ENCODE measurements around the gene PRKCD. TPM values are rescaled to one million over a fixed set of nuclear protein-coding genes. Genes with fewer than 3 reads are reported as not detected.

Gene PRKCD
- total and polyA plus RNA-seq, 9 of the 15 experiments (the other 6 are each of a cell fraction or from before 2014, with no cell fraction given), result 2.5 to 19.5 (median 6.1) TPM

DNA sequence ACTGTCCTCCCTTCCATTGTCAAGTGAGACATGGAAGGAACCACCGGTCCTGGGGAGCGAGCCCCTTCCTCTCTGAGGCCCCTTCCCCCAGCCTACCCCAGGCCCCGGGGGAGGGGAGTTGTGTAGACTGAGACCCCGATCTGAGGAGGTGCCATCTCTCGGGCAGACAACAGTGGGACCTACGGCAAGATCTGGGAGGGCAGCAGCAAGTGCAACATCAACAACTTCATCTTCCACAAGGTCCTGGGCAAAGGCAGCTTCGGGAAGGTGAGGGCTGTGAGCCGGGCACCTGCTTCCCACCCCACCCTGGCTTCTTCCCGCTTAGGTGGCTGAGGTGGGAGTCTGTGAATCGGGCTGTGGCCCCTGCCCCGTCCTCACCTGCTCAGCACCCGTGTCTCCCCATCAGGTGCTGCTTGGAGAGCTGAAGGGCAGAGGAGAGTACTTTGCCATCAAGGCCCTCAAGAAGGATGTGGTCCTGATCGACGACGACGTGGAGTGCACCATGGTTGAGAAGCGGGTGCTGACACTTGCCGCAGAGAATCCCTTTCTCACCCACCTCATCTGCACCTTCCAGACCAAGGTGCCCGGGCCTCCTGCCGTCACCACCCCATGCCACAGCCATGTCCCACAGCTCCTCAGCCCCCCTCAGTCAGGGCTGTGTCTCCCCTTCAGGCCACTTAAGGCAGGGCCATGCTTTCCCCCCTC, 24.9 kb downstream of the PRKCD start (continued):
- no peak for TF ChIP-seq SIRT6 (IDR thresholded peaks at IDR 0.05; ENCODE audit: low read depth, low read length)
- TF ChIP-seq ZBTB17 (CRISPR knock-in tag; IDR thresholded peaks at IDR 0.05), result no peak
- TF ChIP-seq GTF2A2 (tag; IDR thresholded peaks at IDR 0.05), result no peak
- TF ChIP-seq ZNF778 (CRISPR knock-in tag; IDR thresholded peaks at IDR 0.05), result no peak
- TF ChIP-seq, protein P1, sequence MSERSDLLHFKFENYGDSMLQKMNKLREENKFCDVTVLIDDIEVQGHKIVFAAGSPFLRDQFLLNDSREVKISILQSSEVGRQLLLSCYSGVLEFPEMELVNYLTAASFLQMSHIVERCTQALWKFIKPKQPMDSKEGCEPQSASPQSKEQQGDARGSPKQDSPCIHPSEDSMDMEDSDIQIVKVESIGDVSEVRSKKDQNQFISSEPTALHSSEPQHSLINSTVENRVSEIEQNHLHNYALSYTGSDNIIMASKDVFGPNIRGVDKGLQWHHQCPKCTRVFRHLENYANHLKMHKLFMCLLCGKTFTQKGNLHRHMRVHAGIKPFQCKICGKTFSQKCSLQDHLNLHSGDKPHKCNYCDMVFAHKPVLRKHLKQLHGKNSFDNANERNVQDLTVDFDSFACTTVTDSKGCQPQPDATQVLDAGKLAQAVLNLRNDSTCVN (CRISPR knock-in tag; IDR thresholded peaks at IDR 0.05), result no peak
- no peak for TF ChIP-seq NRF1 (conservative IDR thresholded peaks at IDR 0.05 in 1 of 2, IDR thresholded peaks at IDR 0.05 in 1 of 2)
- no peak for TF ChIP-seq KAT7 (CRISPR knock-in tag; IDR thresholded peaks at IDR 0.05; ENCODE audit: borderline replicate concordance)
- no peak for TF ChIP-seq ZNF197 (CRISPR knock-in tag; IDR thresholded peaks at IDR 0.05; ENCODE audit: low read depth)
- no peak for TF ChIP-seq ZBED1 (IDR thresholded peaks at IDR 0.05)

DNA sequence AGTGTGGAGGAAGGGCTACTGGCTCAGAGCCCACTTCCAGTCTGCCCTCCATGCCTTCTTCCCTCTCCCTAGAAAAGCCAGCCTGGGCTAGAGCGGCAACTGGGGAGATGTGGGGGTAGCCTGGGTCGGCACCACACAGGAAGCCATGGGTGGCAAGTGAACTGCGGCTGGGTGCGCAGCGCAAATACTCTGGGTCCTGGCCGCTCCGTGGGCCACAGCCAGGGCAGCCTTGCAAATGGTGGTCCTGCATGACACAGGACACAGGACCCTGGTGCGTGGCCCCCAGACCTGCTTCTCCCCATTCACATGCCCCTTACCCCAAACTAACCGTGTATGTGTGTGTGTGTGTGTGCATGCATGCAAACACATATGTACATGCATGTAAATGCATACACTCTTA, 25.7 kb downstream of the PRKCD start:
- H3K4me3 ChIP-seq, result no peak overlapping the region
- WGBS (ENCODE audit: insufficient coverage, low coverage, missing lambda C conversion rate), result 88% methylated on average over 9 of the region's 9 CpGs

More for the DNA sequence above, 25.7 kb downstream of the PRKCD start:
- Histone ChIP-seq H3K9me3 (replicated peaks; ENCODE audit: control insufficient read depth, insufficient read depth, low read depth, low read length) (no peaks in the 10 kb centered on the region), H3K36me3 (ENCODE audit: control insufficient read depth, insufficient read depth, low read length) (peaks cover 14% of the 10 kb centered on the region; the same call in 2 of the 3 replicates), H3K79me2 (ENCODE audit: control insufficient read depth, insufficient read depth, low read length) (no peaks in the 10 kb centered on the region), H3K27ac (ENCODE audit: extremely low read depth, low read depth, low read length) (no peak overlapping the region), H2AFZ (ENCODE audit: low read depth, low read length) (no peak overlapping the region), H3K9me1 (ENCODE audit: control insufficient read depth, insufficient read depth, low read length) (no peaks in the 10 kb centered on the region), H3K4me2 (ENCODE audit: insufficient read depth, low read length) (no peak overlapping the region), H3K9ac (ENCODE audit: insufficient read depth in 1 of 2, low read depth in 2 of 2, low read length in 2 of 2) (no peak overlapping the region), H3K27me3 (ENCODE audit: control insufficient read depth in 2 of 2, insufficient read depth in 2 of 2, low read length in 2 of 2) (no peaks in the 10 kb centered on the region), H4K20me1 (replicated peaks; ENCODE audit: control insufficient read depth, insufficient read depth, low read length) (no peaks in the 10 kb centered on the region), H3K4me1 (replicated peaks in 1 of 2; ENCODE audit: control insufficient read depth in 2 of 2, insufficient read depth in 2 of 2, low read length in 2 of 2) (no peaks in the 10 kb centered on the region; a peak in 1 of 5 replicates)
- no TSS peak for BruUV-seq (replicated peaks)
- TF ChIP-seq SP2 (IDR thresholded peaks at IDR 0.05; ENCODE audit: extremely low read depth, low read depth, low read length, poor library complexity, severe bottlenecking) (no peak), PRPF4 (IDR thresholded peaks at IDR 0.05; ENCODE audit: insufficient read depth, low read depth, low read length, poor library complexity, severe bottlenecking) (no peak), ZSCAN32 (CRISPR knock-in tag; IDR thresholded peaks at IDR 0.05) (no peak), MXD1 (CRISPR knock-in tag; IDR thresholded peaks at IDR 0.05; ENCODE audit: borderline replicate concordance, poor library complexity, severe bottlenecking) (no peak), ZNF274 (IDR thresholded peaks at IDR 0.05; ENCODE audit: borderline replicate concordance, low read depth, low read length) (no peak)
- TF ChIP-seq, protein P2, sequence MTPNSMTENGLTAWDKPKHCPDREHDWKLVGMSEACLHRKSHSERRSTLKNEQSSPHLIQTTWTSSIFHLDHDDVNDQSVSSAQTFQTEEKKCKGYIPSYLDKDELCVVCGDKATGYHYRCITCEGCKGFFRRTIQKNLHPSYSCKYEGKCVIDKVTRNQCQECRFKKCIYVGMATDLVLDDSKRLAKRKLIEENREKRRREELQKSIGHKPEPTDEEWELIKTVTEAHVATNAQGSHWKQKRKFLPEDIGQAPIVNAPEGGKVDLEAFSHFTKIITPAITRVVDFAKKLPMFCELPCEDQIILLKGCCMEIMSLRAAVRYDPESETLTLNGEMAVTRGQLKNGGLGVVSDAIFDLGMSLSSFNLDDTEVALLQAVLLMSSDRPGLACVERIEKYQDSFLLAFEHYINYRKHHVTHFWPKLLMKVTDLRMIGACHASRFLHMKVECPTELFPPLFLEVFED (CRISPR knock-in tag; conservative IDR thresholded peaks at IDR 0.05), result no peak
- CTCF ChIA-PET (ENCODE audit: low intra/inter-chr PET ratio), result no interaction called here
- FAIRE-seq (no peak), ATAC-seq (no peak), DNase-seq (ENCODE audit: extremely low read depth in 1 of 4, low spot score in 3 of 4) (no peak)
- in situ Hi-C loops (cut with MboI), result no loop called here
- intact Hi-C loops (cut with micrococcal nuclease), result no loop called here
- POLR2A ChIA-PET, result no interaction called here
